Activated T-cell treated with anti-CD3 and anti-CD28 coated beads for 1 hour (primary cell): ENCODE results near the gene TAOK3.
"Not testable (repeated sequence)": the region's sequence is repeated elsewhere in the genome, so short reads cannot be mapped to it uniquely, and the experiment has no call there.

Source experiments
- DNase-seq: peaks from one replicate; pipeline ENCODE4 v3.0.0-alpha.2; 2020; ENCODE audit warnings: low read depth

Gene TAOK3

GRCh38 chr12:118337194-118337838 lies 35.4 kb downstream of the TAOK3 start:
- no peak for DNase-seq

GRCh38 chr12:118336123-118336522 lies 36.6 kb downstream of the TAOK3 start:
- no peak for DNase-seq

GRCh38 chr12:118334939-118335567 lies 37.7 kb downstream of the TAOK3 start:
- DNase-seq, result no peak

GRCh38 chr12:118334241-118334640 lies 38.5 kb downstream of the TAOK3 start:
- no peak for DNase-seq

- DNase-seq, result no peak
Observed at GRCh38 chr12:118332511-118332910, 40.2 kb downstream of the TAOK3 start.

- DNase-seq, result no peak
Observed at GRCh38 chr12:118330421-118331018, 42.2 kb downstream of the TAOK3 start.

- DNase-seq, result no peak
Observed at GRCh38 chr12:118328486-118329330, 44.0 kb downstream of the TAOK3 start.

GRCh38 chr12:118327391-118327790 lies 45.3 kb downstream of the TAOK3 start:
- no peak for DNase-seq

- DNase-seq, result no peak
Observed at GRCh38 chr12:118326991-118327390, 45.7 kb downstream of the TAOK3 start.

GRCh38 chr12:118325081-118325480 lies 47.6 kb downstream of the TAOK3 start:
- DNase-seq, result no peak

- no peak for DNase-seq
Observed at GRCh38 chr12:118319627-118320026, 53.1 kb downstream of the TAOK3 start.

- DNase-seq, result no peak
Observed at GRCh38 chr12:118318744-118319143, 54.0 kb downstream of the TAOK3 start.

GRCh38 chr12:118317729-118318128 lies 55.0 kb downstream of the TAOK3 start:
- no peak for DNase-seq

- DNase-seq, result no peak
Observed at GRCh38 chr12:118315821-118316220, 56.9 kb downstream of the TAOK3 start.

GRCh38 chr12:118312578-118312977 lies 60.1 kb downstream of the TAOK3 start:
- no peak for DNase-seq

GRCh38 chr12:118311666-118312065 lies 61.0 kb downstream of the TAOK3 start:
- DNase-seq, result no peak

GRCh38 chr12:118310320-118310719 lies 62.4 kb downstream of the TAOK3 start:
- no peak for DNase-seq

GRCh38 chr12:118308006-118308405 lies 64.7 kb downstream of the TAOK3 start:
- not testable (repeated sequence) for DNase-seq

- DNase-seq, result no peak
Observed at GRCh38 chr12:118307069-118307954, 65.4 kb downstream of the TAOK3 start.

- DNase-seq, result no peak
Observed at GRCh38 chr12:118304093-118304492, 68.6 kb downstream of the TAOK3 start.

- DNase-seq, result no peak
Observed at GRCh38 chr12:118302053-118302452, 70.7 kb downstream of the TAOK3 start.
